Fibroblast of skin of right biceps (primary cell): ENCODE results near the gene ANO8.
"Not testable (repeated sequence)": the region's sequence is repeated elsewhere in the genome, so short reads cannot be mapped to it uniquely, and the experiment has no call there.

Source experiments
- DNase-seq: peaks from one replicate; pipeline ENCODE4 v3.0.0-alpha.2; 2013

The ANO8 gene

GRCh38 chr19:17306285-17306714 is 28.4 kb downstream of the ANO8 start:
- DNase-seq, result no peak

GRCh38 chr19:17305517-17306284 is 29.0 kb downstream of the ANO8 start, which contains the start of gene MRPL34:
Gene MRPL34 (plus strand): TSS chr19:17305872. CDS start chr19:17305893, 21 bp downstream.
- peak; percentile 98 for DNase-seq

GRCh38 chr19:17305216-17305516 is 29.5 kb downstream of the ANO8 start:
- no peak for DNase-seq

- no peak for DNase-seq
Observed at GRCh38 chr19:17304386-17305215, 30.1 kb downstream of the ANO8 start.

- DNase-seq, result no peak
Observed at GRCh38 chr19:17303940-17304267, 30.8 kb downstream of the ANO8 start.

- DNase-seq, result peak; percentile 93
Observed at GRCh38 chr19:17303167-17303939, 31.3 kb downstream of the ANO8 start, which contains the start of gene ABHD8. Gene ABHD8 (minus strand): TSS chr19:17303425. CDS start chr19:17301616, 1,809 bp downstream.

- no peak for DNase-seq
Observed at GRCh38 chr19:17302391-17303166, 32.1 kb downstream of the ANO8 start.

- DNase-seq, result no peak
Observed at GRCh38 chr19:17300992-17301619, 33.5 kb downstream of the ANO8 start.

GRCh38 chr19:17296976-17297375 is 37.7 kb downstream of the ANO8 start:
- no peak for DNase-seq

GRCh38 chr19:17296273-17296672 is 38.4 kb downstream of the ANO8 start:
- no peak for DNase-seq

GRCh38 chr19:17295551-17295950 is 39.1 kb downstream of the ANO8 start:
- DNase-seq, result not testable (repeated sequence)

- DNase-seq, result peak; percentile 26
Observed at GRCh38 chr19:17294051-17294891, 40.4 kb downstream of the ANO8 start.

- DNase-seq, result no peak
Observed at GRCh38 chr19:17293605-17294004, 41.0 kb downstream of the ANO8 start.

- peak; percentile 88 for DNase-seq
Observed at GRCh38 chr19:17292301-17293074, 42.2 kb downstream of the ANO8 start.

GRCh38 chr19:17289489-17289888 is 45.2 kb downstream of the ANO8 start:
- peak; percentile 85 for DNase-seq

GRCh38 chr19:17286752-17287151 is 47.9 kb downstream of the ANO8 start:
- DNase-seq, result no peak

- no peak for DNase-seq
Observed at GRCh38 chr19:17286263-17286662, 48.4 kb downstream of the ANO8 start.

- DNase-seq, result no peak
Observed at GRCh38 chr19:17285415-17286135, 49.1 kb downstream of the ANO8 start.

- DNase-seq, result no peak
Observed at GRCh38 chr19:17283504-17283996, 51.1 kb downstream of the ANO8 start.
